Adrenal gland (tissue), 12 donors: ENCODE data around the gene SESN1. TPM values are rescaled to one million over a fixed set of nuclear protein-coding genes. Genes with fewer than 3 reads are reported as not detected.

ENCODE experiments used
- DNase-seq, 7 donors: peaks; one replicate each; pipeline ENCODE4 v3.0.0-alpha.2; 2019 to 2020
- H3K27ac ChIP-seq, 5 donors: fragments of 200-600 bp; sonication (generic) in 4 of 5; 1 replicate in 3 of 5; 2 replicates in 2 of 5; pipeline versions ENCODE4 v1.5.1 to v1.8.0; 2016 to 2020; ENCODE audit warnings: mild to moderate bottlenecking in 1 of 5
- H3K27me3 ChIP-seq: fragments of 200-600 bp; 2 replicates; pipeline ENCODE4 v1.8.0; 2021
- H3K36me3 ChIP-seq, 2 donors: fragments of 200-600 bp; replicated peaks in 1 of 2; 1 replicate in 1 of 2; 2 replicates in 1 of 2; pipeline versions ENCODE4 v1.5.1 to v1.8.0; 2018 to 2022
- H3K4me1 ChIP-seq, 2 donors: fragments of 200-600 bp; replicated peaks in 1 of 2; 1 replicate in 1 of 2; 2 replicates in 1 of 2; pipeline versions ENCODE4 v1.5.1 to v1.8.0; 2018 to 2021
- H3K4me3 ChIP-seq, 4 donors: fragments of 200-600 bp; sonication (generic) in 3 of 4; one replicate each; pipeline ENCODE4 v1.5.1; 2016 to 2018
- H3K9me3 ChIP-seq, 3 donors: fragments of 200-600 bp; sonication (generic) in 1 of 3; replicated peaks in 1 of 3; 1 replicate in 2 of 3; 2 replicates in 1 of 3; pipeline versions ENCODE4 v1.5.1 to v1.8.0; 2016 to 2021
- CTCF ChIP-seq, 6 experiments: fragments of 450-650 bp in 4 of 6; fragments of 200-600 bp in 2 of 6; sonication (generic) in 1 of 6; IDR thresholded peaks; 1 replicate in 5 of 6; 2 replicates in 1 of 6; pipeline versions ENCODE4 v1.5.1 to v1.8.0; 2016 to 2021; ENCODE audit warnings: antibody characterized with exemption in 6 of 6, mild to moderate bottlenecking in 2 of 6, moderate library complexity in 1 of 6
- POLR2A ChIP-seq, 2 donors: fragments of 450-650 bp; IDR thresholded peaks; one replicate each; pipeline ENCODE4 v1.6.1; 2017; ENCODE audit warnings: antibody characterized with exemption in 2 of 2, mild to moderate bottlenecking in 2 of 2, moderate library complexity in 1 of 2
- WGBS, 4 donors: extraction: QIAGEN DNeasy Blood & Tissue Kit in 2 of 4; methylation state at CpG; one replicate each; pipeline versions ENCODE4 v1.1.5 to v1.1.7; 2013 to 2017; 5-methylcytosine and 5-hydroxymethylcytosine counted together
- intact Hi-C, 2 donors: fragments of 100-400 bp; cut with DNase I; formaldehyde crosslinking; loops; one replicate each; pipeline versions ENCODE4 v1.14.1 to v1.15.0; 2022 to 2023
- polyA plus RNA-seq, 3 donors: library from polyadenylated mRNA; stranded (reverse); fragments of 200-250 nt in 2 of 3; fragments of 350-450 nt in 1 of 3; fragmentation: Illumina TruSeq in 1 of 3; extraction: RNeasy Lipid Tissue Mini Kit (QIAGEN cat#74804) in 1 of 3; gene quantifications; one replicate each; pipeline ENCODE4 v1.2.3, GENCODE V29; 2013 to 2014
- total RNA-seq, 9 donors: library from RNA; depleted of rRNA in 4 of 9; stranded (reverse); fragments of >200 nt in 4 of 9; fragments of 120-200 nt in 1 of 9; fragmentation: NEBNext Ultra II Directional in 1 of 9; extraction: Animal tissue kit (Norgen Biotek cat#: 25700) in 1 of 9; gene quantifications; one replicate each; pipeline versions ENCODE4 v1.1.0 to v1.2.4, GENCODE V29; 2013 to 2023
- donor health status: healthy with polysubstance abuse.
- donor health status: Bipolar disorder and iron deficiency.
- donor health status: DM: yes; HTN: yes; CAD: no.
- donor health status: DM: no; HTN: no; CAD: no.
- donor health status: DM: no; HTN: no; CAD: no.
- donor health status: DM: yes; HTN: yes; CAD: no.

The SESN1 gene
- total and polyA plus RNA-seq, 12 donors, result 14.2 to 72.7 (median 42.5) TPM

GRCh38 chr6:109048176-109048575, 46.5 kb downstream of the SESN1 start:
- TF ChIP-seq CTCF (IDR thresholded peaks at IDR 0.05) (no peak), POLR2A (IDR thresholded peaks at IDR 0.05) (no peak)
- 37 to 61% (median 38%) methylated on average over 1 of the region's 1 CpG for WGBS, 4 donors

GRCh38 chr6:109045493-109045892, 49.2 kb downstream of the SESN1 start:
- no peaks in the 10 kb centered on the region for H3K27me3 ChIP-seq
- 95 to 100% (median 100%) methylated on average over 1 of the region's 1 CpG for WGBS, 4 donors
- intact Hi-C loops, result no loop called here
- H3K36me3 ChIP-seq, result no peaks in the 10 kb centered on the region
- H3K27ac ChIP-seq, result no peak overlapping the region
- H3K4me1 ChIP-seq, result peaks cover 0 to 8% of the 10 kb centered on the region in 2 donors
- no peaks in the 10 kb centered on the region for H3K9me3 ChIP-seq
- H3K4me3 ChIP-seq, result no peak overlapping the region
- DNase-seq, result no peak
- no peak for TF ChIP-seq POLR2A (IDR thresholded peaks at IDR 0.05)
- TF ChIP-seq CTCF (IDR thresholded peaks at IDR 0.05), result no peak

More at GRCh38 chr6:109048176-109048575, 46.5 kb downstream of the SESN1 start:
- H3K9me3 ChIP-seq, result no peaks in the 10 kb centered on the region
- H3K36me3 ChIP-seq, result no peaks in the 10 kb centered on the region
- peak overlapping the region in 1 of 5 donors; percentile 48 for H3K27ac ChIP-seq
- intact Hi-C loops, result no loop called here
- DNase-seq, result no peak
- H3K27me3 ChIP-seq, result no peaks in the 10 kb centered on the region
- no peak overlapping the region for H3K4me3 ChIP-seq
- H3K4me1 ChIP-seq, result peaks cover 0 to 26% of the 10 kb centered on the region in 2 donors

GRCh38 chr6:109039795-109040194, 54.9 kb downstream of the SESN1 start:
- intact Hi-C loops, result no loop called here
- WGBS, 4 donors, result 78 to 91% (median 87%) methylated on average over 2 of the region's 2 CpGs
- DNase-seq, result no peak
- Histone ChIP-seq H3K9me3 (no peaks in the 10 kb centered on the region), H3K27me3 (no peaks in the 10 kb centered on the region), H3K36me3 (no peaks in the 10 kb centered on the region), H3K4me3 (no peak overlapping the region), H3K27ac (no peak overlapping the region), H3K4me1 (peaks cover 0 to 5% of the 10 kb centered on the region in 2 donors)
- TF ChIP-seq POLR2A (IDR thresholded peaks at IDR 0.05) (no peak), CTCF (IDR thresholded peaks at IDR 0.05) (no peak)

- Histone ChIP-seq H3K4me1 (peaks cover 0 to 5% of the 10 kb centered on the region in 2 donors), H3K4me3 (no peak overlapping the region), H3K27me3 (no peaks in the 10 kb centered on the region), H3K9me3 (no peaks in the 10 kb centered on the region), H3K27ac (no peak overlapping the region), H3K36me3 (no peaks in the 10 kb centered on the region)
- TF ChIP-seq POLR2A (IDR thresholded peaks at IDR 0.05), result no peak
- no peak for TF ChIP-seq CTCF (IDR thresholded peaks at IDR 0.05)
- DNase-seq, result no peak
- intact Hi-C loops, result no loop called here
These were observed 55.7 kb downstream of the SESN1 start for GRCh38 chr6:109038837-109039398.
